ENCODE measurements around the gene CHCHD1.

The CHCHD1 gene

DNA sequence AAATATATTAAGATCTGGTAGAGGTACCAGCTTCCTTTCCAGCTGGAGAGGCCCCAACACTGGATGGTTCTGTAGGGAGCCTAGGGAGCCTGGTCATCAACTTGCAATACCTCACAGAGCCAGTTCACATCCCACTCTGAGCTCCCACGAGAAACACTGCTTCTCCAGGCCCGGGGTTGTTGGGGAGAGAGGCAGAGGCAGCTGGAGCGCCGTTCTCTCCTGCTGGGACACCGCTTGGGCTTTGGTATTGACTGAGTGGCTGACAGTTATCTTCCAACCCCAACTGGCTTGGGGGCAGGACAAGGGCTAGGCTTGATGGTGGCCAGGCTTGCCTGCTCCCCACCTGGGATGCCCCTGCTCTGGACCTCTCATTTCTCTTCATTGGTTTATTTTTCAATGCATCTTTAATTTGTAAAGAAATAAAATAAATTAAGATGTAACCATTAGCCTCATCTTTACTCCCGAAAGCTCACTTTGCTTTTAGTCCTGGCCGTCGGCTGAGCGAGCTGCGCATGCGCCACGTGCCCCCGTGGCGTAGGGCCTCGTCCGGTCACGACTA is 10.0 kb upstream of the CHCHD1 start:
- TF ChIP-seq, protein P1, sequence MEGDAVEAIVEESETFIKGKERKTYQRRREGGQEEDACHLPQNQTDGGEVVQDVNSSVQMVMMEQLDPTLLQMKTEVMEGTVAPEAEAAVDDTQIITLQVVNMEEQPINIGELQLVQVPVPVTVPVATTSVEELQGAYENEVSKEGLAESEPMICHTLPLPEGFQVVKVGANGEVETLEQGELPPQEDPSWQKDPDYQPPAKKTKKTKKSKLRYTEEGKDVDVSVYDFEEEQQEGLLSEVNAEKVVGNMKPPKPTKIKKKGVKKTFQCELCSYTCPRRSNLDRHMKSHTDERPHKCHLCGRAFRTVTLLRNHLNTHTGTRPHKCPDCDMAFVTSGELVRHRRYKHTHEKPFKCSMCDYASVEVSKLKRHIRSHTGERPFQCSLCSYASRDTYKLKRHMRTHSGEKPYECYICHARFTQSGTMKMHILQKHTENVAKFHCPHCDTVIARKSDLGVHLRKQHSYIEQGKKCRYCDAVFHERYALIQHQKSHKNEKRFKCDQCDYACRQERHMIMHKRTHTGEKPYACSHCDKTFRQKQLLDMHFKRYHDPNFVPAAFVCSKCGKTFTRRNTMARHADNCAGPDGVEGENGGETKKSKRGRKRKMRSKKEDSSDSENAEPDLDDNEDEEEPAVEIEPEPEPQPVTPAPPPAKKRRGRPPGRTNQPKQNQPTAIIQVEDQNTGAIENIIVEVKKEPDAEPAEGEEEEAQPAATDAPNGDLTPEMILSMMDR (IDR thresholded peaks at IDR 0.05; ENCODE audit: low read depth, low read length) = no peak
- peak; percentile 51 for DNase-seq (ENCODE audit: extremely low read depth, low read depth)

DNA sequence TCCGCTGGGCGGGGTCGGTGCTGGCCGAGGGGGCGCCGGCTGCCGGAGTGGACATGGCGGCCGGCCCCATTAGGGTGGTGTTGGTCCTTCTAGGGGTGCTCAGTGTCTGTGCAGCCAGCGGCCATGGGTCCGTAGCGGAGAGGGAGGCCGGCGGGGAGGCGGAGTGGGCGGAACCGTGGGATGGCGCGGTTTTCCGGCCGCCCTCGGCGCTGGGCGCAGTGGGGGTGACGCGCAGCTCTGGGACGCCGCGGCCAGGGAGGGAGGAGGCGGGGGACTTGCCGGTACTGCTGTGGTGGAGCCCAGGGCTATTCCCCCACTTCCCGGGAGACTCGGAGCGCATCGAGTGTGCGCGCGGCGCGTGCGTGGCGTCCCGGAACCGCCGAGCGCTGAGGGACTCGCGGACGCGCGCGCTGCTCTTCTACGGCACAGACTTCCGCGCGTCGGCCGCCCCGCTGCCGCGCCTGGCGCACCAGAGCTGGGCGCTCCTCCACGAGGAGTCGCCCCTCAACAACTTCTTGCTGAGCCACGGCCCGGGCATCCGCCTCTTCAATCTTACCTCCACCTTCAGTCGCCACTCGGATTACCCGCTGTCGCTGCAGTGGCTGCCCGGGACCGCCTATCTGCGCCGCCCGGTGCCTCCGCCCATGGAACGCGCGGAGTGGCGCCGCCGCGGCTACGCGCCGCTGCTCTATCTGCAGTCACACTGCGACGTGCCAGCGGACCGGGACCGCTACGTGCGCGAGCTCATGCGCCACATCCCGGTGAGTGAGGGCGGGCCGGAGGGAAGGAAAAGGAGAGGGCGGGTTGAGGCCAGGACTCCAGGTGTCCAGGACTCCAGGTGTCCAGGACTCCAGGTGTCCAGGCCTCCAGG is 9.3 kb upstream of the CHCHD1 start:
- DNase-seq (ENCODE audit: extremely low read depth, low read depth) = peak; percentile 50
- TF ChIP-seq, protein P1 (IDR thresholded peaks at IDR 0.05; ENCODE audit: low read depth, low read length) = no peak; the same call in 1 of the 2 replicates

DNA sequence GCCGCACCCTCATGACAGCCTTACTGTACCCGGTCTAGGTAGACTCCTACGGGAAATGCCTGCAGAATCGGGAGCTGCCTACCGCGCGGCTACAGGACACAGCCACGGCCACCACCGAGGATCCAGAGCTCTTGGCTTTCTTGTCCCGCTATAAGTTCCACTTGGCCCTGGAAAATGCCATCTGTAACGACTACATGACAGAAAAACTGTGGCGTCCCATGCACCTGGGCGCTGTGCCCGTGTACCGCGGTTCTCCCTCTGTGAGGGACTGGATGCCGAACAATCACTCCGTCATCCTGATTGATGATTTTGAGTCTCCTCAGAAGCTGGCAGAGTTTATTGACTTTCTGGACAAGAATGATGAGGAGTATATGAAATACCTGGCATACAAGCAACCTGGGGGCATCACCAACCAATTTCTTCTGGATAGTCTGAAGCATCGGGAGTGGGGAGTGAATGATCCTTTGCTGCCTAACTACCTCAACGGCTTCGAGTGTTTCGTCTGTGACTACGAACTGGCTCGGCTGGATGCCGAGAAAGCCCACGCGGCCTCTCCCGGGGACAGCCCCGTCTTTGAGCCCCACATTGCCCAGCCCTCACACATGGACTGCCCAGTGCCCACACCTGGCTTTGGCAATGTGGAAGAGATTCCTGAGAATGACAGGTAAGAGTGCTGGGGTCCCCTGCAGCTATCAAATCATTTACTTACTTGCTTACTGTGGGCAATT is 8.5 kb upstream of the CHCHD1 start:
- no peak for DNase-seq (ENCODE audit: extremely low read depth, low read depth)
- TF ChIP-seq, protein P1 (IDR thresholded peaks at IDR 0.05; ENCODE audit: low read depth, low read length) = no peak

DNA sequence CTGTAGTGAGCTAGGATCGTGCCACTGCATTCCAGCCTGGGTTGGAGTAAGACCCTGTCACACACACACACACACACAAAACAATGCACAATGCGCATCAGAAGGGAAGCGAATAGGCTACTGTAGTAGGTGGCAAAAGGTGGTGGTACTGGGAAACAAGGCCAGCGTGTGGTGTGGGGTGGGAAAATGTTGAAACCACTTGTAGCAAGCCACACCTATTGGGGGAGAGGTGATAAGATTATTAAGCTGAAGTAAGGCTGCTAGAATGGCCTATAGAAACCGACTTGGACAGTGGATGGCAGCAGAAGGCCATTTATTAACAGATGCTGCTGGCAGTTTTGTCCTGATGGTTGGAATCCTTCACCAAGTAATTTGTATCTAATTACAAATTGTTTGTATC is 7.2 kb upstream of the CHCHD1 start:
- TF ChIP-seq, protein P1 (IDR thresholded peaks at IDR 0.05; ENCODE audit: low read depth, low read length) = no peak; the same call in 1 of the 2 replicates
- DNase-seq (ENCODE audit: extremely low read depth, low read depth) = peak; percentile 14

DNA sequence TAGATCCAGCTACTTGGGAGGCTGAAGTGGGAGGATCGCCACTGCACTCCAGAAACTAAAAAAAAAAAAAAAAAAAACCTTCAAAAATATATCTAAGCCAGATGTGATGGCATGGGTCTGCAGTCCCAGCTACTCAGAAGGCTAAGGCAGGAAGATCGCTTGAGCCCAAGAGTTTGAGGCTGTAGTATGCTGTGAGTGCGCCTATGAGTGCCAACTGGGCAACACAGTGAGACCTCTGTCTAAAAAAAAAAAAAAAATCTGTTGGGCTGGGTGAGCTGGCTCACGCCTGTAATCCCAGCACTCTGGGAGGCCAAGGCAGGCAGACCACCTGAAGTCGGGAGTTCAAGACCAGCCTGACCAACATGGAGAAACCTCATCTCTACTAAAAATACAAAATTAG is 2.8 kb upstream of the CHCHD1 start:
- TF ChIP-seq, protein P1 (IDR thresholded peaks at IDR 0.05; ENCODE audit: low read depth, low read length) = no peak
- no peak for DNase-seq (ENCODE audit: extremely low read depth, low read depth)

DNA sequence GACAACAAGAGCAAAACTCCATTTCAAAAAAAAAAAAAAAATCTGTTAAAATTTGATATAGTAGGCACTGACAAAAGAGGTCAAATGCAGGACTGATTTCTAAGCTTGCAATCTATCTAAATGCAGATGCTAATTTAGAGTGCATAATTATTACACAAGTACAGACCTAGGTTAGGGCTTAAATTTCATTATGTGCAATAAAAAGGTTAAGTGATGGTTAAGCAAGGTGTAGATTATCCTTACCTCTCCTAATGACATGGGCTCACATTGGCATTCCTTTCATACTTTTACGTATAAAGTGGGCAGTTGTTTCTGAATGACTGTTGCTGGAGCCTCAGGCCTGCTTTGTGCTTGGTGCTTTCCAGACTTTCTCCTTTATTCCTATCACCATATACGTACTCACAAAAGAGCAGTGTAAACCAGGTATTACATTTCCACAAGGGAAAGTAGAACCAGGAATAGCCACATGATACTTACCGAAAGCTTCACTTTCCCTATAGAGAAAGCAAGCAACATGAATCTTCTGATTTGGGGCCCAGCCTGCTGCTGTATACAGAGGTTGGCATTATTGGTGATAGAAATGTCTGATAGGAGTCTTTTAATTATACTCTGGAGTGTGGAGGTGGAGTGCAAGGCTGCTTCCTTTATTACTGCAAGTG is 2.2 kb upstream of the CHCHD1 start:
- no peak for DNase-seq (ENCODE audit: extremely low read depth, low read depth)
- TF ChIP-seq, protein P1 (IDR thresholded peaks at IDR 0.05; ENCODE audit: low read depth, low read length) = no peak
